Fibroblast of lung (primary cell): Measurements from ENCODE around the gene CALCOCO2.

Source experiments
- EZH2 ChIP-seq: IDR thresholded peaks from 2 replicates; pipeline ENCODE4 v1.5.1; 2012; ENCODE audit warnings: low read length, control low read depth, mild to moderate bottlenecking; ENCODE audit errors: missing control alignments
- TF ChIP-seq, protein P1 (sequence below), 2 donors: IDR thresholded peaks in 1 of 2; conservative IDR thresholded peaks in 1 of 2; 1 replicate in 1 of 2; 2 replicates in 1 of 2; pipeline ENCODE4 v1.5.1; 2011 to 2012; ENCODE audit warnings: low read length in 2 of 2, control low read depth in 1 of 2, inconsistent platforms in 1 of 2, low read depth in 1 of 2, mild to moderate bottlenecking in 1 of 2

DNA sequence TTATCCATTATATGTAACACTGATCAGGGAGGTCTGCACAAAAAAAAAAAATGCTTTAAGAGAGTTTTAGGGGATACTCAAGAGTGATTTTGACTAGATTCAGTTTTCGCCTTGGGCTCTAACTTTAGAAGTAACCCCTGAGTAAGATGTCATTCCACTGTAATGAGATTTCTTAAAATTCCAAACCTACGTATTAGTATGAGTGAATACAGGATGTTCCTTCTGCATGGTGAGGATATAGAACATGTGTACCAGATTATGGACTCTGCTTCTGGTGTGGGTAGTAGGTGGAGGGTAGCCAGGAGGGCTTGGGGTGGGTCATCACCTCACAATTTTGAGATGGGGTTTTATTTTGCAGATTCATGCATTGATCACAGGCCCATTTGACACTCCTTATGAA is 81.6 kb downstream of the CALCOCO2 start:
- TF ChIP-seq, protein P1, sequence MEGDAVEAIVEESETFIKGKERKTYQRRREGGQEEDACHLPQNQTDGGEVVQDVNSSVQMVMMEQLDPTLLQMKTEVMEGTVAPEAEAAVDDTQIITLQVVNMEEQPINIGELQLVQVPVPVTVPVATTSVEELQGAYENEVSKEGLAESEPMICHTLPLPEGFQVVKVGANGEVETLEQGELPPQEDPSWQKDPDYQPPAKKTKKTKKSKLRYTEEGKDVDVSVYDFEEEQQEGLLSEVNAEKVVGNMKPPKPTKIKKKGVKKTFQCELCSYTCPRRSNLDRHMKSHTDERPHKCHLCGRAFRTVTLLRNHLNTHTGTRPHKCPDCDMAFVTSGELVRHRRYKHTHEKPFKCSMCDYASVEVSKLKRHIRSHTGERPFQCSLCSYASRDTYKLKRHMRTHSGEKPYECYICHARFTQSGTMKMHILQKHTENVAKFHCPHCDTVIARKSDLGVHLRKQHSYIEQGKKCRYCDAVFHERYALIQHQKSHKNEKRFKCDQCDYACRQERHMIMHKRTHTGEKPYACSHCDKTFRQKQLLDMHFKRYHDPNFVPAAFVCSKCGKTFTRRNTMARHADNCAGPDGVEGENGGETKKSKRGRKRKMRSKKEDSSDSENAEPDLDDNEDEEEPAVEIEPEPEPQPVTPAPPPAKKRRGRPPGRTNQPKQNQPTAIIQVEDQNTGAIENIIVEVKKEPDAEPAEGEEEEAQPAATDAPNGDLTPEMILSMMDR (conservative IDR thresholded peaks at IDR 0.05 in 1 of 2, IDR thresholded peaks at IDR 0.05 in 1 of 2; ENCODE audit: low read depth in 1 of 2, low read length in 2 of 2), result no peak
- no peak for TF ChIP-seq EZH2
